Activated CD8-positive, alpha-beta memory T cell treated with anti-CD3 and anti-CD28 coated beads, Interleukin-2, amount 50 U/mL, for 1 hour (primary cell): ENCODE results near the gene FOCAD.
"Not testable (repeated sequence)": the region's sequence is repeated elsewhere in the genome, so short reads cannot be mapped to it uniquely, and the experiment has no call there.

Experiments
- DNase-seq: peaks from one replicate; pipeline ENCODE4 v3.0.0-alpha.2; 2020; ENCODE audit errors: extremely low read depth

Gene FOCAD

DNA sequence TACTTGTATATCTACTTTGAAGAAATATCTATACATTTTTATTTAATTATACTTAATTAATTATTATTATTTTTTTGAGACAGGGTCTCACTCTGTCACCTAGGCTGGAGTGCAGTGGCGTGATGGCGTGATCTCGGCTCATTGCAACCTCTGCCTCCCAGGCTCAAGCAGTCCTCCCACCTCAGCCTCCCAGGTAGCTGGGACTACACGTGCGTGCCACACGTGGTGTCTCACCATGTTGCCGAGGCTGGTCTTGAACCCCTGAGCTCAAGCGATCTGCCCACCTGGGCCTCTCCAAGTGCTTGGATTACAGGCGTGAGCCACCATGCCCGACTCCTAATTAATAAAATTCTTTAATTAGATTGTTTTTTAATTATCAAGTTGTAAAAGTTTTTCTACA lies 10.5 kb upstream of the FOCAD start:
- not testable (repeated sequence) for DNase-seq

DNA sequence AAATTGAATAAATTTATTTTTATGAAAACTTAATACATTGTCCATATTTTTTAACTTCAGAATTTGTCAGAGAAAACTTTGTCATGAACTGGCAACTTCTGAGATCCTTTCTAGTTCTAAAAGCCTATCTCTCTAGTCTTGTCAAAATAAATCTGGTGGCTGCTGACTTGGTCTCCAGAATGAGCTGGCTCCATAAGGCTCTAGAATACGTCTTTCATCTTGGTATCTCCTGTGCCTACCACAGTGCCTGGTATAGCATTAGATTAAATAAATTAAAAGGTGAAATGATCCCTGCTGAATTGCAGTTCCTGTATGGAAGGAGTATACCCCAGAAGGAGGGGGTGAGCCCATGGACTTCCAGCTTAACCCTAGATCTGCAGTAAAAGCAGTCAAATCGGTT lies 2.6 kb upstream of the FOCAD start:
- no peak for DNase-seq

DNA sequence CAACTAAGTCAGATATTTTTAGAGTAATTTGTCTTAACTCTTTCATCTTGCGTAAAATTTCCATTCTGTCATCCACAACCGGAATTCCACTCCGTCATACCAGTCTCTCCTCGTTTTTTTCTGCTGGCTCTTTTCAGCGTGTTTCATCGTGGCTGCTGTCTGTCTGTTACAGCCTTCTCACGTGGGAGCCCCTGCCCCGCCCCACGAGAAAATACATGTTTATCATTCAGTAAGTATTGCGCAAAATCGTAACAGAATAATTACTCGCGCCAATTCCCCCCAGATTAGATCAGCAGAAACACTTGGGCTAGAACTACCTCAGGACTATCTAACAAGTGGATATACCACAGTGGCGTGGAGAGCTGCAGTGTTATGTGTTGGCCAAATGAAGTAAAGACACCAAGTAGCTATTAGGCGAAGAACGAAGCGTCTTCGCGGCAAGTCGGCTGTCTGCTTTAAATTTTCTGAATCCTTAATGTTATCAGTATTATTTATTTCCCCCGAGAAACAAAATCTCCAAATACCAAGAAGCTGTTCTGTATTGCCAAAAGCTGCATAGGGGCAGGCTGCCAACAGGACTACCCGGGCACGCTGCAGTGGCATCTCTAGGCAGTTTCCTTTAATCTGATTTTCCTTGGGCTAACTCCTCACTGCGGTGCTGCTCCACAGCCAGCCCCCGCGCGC lies 566 bp upstream of the FOCAD start:
- DNase-seq = peak; percentile 17

DNA sequence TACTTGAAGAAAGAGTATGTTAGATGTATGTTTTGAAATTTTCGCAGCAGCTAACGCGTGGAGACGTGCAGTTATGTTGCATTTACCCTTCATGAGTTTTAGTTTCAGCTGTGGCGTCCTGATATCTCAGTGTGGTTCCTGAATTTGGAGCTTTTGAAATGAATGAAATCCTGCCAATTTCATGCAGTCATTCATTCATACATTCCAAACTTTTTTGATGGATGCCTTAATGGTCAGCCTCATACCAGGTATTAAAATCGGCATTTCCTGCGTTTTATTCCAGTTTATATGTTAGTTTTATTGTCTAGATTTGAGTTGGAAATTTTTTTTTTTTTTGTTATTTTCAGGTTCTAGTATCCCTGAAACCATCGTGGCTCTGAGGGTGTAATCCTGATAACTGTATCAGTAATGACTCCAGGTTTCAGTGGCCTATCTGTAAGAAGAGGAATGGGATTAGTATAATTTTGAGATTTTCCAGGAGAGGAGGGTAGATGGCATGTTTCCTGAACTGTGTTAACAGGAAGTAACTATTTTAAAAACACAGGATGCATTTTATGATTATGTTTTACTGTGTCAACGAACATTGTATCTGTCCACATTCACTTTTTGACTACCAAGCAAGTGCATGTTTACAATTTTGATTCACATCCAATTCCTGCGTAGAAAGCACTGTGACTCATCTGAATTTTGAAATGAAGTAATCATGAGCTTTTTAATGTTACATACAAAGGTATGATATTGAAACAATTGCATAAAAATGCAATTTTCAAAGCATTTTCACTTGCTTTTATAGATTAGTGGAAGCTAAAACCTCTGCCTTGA lies 1.0 kb downstream of the FOCAD start:
- DNase-seq = no peak

DNA sequence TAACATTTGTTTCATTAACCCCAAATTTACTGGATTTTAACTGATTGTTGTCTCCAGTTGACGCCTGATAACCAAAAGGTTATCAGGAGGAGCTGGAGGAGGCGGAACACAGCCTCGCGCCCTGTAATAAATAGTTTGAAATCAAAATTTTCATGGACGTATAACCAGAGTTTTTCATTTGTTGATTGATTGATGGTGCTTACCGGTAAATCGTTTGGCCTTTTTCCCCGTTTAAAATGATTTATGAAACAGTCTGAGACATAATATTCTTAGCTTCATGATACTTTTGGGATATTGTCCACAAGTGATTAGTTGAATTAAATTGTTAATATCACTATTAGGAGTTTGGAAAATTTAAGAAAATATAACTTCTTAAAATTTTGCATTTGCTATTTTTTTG lies 1.7 kb downstream of the FOCAD start:
- no peak for DNase-seq

DNA sequence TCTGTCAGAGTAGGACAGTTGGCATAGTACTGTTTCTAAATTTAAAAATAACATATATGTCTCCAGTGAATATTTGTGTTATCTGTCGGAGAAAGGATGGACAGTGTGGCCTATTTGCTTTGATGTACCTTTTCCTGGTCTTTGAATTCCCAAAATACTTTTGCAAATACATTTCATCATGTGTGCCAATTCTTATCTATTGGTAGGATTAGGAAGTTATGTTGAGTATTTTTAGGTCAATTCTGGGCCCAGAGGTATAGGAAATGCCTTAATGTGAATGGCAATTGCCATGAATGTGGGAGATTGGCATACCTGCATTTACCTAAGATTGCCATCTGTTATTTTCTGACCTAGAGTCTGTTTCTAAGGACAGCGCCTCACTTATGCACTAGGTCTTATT lies 5.8 kb downstream of the FOCAD start:
- DNase-seq = no peak

DNA sequence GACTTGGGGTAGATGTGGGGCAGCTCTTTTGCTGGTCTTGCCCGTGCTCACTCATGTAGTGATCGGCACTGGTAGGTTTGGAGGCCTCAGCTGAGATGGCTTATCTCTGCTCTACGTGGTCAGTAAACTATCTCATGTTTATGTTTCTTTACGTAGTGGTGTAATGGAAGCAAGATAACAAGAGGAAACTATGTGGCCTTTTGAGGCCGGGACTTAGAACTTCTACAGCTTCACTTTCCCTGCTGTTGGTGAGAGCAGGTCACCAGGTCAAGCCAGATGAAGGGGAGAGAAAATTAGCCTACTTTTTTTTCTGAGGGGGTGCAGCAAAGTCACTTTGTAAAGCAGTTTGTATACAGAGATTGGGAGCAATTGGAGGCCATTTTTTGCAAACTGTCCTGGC lies 8.5 kb downstream of the FOCAD start:
- DNase-seq = no peak

DNA sequence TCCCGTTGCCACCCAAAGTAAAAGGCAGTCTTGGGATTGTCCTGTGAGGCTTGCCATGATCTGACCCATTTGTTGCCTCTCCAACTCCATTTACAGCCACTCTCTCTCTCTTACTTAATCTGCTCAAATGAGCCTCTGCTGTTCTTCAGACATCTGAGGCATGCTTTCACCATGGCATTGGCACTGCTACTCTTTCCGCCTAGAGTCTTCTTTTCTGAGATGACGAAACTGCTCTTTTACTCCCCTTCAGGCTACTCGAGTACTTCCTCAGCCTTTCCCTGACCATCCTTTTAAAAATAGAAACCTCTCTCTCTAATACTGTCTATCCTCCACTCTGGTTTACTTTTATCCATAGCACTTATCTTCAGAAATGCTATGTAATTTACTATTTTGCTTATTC lies 9.0 kb downstream of the FOCAD start:
- DNase-seq = no peak

DNA sequence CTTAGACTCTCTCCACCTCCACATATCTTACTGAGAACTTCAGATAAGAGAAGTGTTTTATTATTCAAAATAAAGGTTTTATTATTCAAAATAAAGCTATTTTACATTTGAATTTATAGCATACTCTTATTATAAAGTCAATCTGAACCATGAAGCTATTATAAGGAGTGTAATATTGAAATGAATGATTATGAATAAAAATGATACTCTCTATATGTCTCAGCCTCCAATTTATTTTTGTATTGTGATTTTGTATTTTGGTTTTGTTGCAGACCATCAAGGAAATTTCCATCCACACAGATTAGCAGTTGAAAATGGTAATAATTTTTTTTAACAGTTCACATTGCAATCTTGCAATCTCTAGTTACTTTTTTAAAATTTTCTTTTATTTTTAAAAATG lies 10.2 kb downstream of the FOCAD start:
- DNase-seq = no peak

DNA sequence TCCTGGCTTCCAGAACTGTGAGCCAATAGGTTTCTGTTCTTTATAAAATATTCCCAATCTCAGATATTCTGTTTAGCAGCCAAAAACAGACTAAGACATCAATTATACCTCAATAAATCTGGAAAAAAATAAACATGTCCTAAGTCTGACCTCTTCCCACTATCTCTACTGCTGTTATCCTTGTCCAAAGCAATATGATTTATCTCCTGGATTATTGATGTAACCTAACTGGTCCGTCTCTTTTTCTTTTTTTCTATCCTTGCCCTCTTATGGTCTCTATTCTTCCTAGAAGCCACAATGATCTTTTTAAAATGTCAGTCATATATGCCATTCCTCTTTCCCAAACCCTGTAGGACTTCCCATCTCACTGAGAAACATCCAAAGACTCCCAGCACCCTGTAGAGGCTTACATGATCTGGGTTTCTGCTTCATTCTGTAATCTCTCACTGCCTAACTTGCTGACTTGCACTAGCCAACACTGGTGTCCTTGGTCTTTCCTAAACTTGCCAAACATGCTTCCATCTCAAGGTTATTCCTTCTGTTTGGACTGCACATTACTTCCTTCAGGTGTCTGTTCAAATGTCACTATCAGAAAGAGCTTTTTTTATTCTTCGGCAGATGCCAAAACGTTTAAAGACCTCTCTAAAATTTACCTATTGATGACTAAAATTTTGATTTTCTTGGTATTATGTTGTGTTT lies 13.1 kb downstream of the FOCAD start:
- no peak for DNase-seq

DNA sequence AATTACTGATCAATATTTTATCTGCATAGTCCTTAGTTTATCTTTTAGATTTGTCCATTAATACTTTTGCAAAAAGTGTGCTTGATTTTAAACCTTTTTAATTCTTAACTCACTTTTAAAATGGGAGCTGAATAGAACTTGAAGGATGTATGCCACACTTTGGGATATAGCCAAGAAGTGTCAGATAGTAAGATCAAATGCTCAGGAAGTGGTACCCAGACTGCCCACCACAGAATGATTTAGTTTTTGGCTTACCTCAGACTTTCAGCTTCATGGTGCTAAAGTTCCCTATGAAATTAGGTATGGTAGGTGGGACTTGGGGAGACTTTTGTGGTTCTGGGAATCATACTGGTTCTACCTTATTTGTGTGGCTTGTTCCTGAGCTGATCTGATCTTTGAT lies 14.7 kb downstream of the FOCAD start:
- no peak for DNase-seq

DNA sequence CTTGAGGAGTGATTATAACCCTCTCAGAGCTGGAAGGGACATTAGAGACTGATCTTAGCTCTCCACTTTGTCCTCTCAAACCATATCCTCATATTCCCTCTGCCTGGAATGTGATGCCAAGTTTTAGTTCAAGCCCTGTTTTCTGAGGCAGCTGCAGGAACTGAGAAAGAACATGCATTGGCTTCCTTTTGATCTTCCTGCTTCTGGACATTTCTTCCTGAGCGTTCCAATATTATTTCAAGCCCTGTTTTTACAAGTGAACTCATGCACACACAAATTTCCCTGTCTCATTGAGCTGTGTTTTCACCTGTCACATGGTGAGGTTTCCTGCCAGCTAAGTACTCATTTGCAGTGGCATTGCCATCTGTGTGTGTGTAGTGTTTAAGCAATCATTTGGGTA lies 17.0 kb downstream of the FOCAD start:
- DNase-seq = no peak

DNA sequence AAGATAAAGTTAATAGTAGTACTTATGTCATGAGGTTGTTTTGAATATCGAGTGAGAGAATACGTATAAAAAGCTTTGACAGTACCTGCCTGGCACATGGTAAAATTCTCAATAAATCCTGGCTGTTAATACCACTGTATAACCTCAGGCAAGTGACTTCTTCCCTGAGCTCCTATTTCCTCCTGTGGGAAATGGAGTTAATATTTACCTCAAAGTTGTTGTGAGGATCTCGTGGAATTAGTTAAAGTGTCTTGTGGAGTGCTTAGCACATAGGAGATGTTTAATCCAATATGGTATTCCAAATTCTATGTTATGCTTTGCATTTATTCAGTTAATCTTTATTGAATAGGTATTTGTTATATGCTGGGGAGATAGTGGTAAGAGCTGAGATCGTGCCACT lies 18.5 kb downstream of the FOCAD start:
- DNase-seq = no peak

DNA sequence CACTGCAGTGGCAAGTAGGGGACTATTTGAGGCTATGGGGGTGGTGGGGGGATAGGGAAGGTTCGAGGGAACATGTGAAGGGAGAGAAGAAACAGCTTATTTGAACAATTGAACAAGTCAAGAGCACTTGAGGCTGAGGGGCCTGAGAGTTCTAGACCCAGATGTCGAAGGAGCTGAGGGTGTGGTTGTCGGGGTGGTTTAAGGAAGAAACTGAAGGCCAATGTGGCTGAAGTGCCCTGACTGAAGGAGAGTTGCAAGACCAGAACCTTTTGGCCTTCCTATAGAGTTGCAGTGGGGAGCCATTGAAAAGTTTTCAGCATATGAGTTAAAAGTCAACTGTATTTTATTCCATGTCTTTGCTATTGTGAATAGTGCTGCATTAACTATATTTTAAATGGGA lies 19.1 kb downstream of the FOCAD start:
- no peak for DNase-seq

DNA sequence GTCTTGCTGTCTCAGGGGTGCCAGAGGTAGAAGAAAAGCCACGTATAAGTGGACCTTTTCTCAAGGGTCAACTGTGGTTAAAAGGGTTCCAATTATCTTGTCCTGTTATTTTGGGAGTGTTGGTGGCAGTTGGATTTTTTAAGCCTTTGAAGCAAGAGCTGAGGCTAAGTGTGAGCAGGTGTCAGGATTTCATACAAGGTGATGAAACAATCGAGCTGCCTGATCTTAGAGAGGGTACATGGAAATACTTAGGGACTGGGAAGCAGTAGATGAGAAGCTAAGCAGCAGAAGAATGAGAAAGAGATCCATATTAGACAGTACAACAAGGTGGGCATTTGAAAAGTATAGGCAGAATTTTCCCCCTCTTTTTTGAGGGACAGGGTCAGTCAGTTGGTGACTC lies 23.6 kb downstream of the FOCAD start:
- no peak for DNase-seq

DNA sequence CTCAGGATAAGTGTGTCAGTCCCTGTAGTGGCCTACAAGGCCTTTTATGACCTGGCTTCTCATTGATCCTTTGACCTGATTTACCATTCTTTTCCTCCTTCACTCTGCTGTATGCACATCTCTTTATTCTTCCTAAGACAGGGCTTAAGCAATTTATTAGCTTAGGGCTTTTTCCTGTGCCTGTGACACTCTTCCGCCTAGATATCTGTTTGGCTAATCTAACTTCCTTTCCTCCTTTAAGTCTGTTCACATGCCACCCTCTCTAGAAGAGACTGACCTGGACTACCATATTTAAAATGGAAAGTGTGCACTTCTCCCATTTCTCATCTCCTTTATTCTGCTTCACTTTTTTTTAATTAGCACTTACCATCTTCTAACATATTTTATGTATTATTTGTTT lies 29.1 kb downstream of the FOCAD start:
- no peak for DNase-seq

DNA sequence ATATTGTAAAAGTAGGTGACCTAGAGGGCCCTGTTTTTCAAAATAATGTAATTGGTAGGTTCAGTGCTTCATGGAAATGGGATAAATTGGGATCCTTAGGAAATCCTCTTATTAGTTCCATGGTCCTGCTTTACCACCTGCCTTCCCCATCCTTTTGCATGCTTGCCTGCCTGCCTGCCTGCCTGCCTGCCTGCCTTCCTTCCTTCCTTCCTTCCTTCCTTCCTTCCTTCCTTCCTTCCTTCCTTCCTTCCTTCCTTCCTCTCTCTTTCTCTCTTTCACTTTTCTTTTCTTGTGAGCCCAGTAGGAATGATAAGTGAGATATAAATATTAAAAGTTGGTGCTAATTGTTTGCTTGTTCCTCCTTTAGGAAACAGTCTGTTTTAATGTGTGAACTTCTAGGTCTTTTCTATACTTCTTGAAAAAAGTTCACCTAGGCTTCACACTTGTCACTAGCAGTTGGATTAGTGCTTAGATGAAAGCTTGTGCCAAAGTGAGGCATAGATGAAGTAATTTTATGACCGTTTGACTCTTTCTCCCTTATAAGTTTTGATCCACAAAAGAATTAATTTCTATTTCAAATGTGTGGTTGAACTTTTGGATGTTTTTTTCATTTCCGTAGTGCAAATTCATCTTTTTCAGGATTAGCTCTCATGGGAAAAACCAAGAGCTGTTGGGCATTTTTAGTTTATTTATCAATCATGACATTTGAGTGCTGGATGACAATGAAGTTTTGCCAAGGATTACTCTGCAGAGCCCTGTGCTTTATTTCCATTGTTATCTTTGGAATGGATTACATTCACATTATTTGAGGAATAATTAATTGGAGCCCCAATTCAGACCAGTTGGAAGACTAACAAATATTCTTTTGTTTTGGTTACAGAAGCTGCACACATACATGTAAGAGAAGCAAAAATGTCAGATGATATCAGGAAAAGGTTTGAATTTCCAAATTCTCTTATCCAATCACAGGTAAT lies 30.7 kb downstream of the FOCAD start:
- no peak for DNase-seq

DNA sequence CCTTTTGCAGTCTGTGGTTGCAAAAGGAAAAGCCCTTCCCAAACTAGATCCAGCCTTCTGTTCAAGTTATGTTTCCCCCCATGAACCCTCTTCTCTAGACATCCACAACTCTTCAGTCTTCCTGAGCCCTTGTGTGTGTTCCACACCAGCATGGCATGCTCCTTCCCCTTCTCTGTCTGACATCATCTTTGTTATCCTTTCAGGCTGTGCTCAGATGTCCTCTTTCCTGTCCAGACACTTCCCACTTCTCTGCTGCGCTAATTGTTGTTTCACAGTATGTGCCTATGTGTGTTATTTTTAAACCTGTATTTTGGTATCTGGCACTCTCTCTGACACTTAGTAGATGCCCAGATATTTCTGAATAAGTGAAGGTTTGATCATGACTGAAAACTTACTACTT lies 38.2 kb downstream of the FOCAD start:
- no peak for DNase-seq

DNA sequence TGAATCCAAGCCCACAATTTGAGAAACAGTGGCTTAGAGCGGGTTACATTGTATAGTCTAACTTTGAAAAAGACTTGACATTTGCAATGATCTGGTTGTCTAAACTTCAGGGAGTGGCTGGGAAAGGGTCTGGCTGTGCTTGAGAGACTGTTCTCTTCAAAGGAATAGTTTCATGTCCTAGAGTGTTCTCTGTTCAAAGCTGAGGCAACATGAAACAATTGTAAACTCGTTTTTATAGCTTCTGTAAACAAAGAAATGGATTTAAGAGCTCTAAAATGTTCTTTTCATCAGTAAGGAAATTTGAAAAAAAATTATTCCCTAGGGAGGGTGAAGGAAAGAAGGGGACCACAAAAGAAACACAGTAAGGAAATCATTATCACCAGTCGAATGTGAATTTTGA lies 41.6 kb downstream of the FOCAD start:
- no peak for DNase-seq

DNA sequence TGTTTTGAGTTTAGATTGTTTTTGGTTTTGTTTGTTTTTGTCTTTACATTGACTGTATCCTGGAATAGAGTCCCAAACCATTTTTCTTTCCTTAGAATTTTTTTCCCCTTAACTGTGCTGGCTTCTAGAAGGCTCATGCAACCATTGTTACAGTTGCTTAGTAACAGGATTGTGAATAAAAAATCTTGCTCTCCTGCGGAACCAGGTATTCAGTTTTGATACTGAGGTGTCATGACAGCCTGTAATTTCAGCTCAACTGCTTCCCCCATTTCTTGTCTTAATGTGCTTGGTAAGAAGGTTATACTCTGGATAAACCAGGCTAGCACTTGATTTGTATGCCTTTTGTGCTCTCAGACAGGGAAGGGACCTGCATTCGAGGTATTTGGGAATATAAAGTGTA lies 42.1 kb downstream of the FOCAD start:
- no peak for DNase-seq

DNA sequence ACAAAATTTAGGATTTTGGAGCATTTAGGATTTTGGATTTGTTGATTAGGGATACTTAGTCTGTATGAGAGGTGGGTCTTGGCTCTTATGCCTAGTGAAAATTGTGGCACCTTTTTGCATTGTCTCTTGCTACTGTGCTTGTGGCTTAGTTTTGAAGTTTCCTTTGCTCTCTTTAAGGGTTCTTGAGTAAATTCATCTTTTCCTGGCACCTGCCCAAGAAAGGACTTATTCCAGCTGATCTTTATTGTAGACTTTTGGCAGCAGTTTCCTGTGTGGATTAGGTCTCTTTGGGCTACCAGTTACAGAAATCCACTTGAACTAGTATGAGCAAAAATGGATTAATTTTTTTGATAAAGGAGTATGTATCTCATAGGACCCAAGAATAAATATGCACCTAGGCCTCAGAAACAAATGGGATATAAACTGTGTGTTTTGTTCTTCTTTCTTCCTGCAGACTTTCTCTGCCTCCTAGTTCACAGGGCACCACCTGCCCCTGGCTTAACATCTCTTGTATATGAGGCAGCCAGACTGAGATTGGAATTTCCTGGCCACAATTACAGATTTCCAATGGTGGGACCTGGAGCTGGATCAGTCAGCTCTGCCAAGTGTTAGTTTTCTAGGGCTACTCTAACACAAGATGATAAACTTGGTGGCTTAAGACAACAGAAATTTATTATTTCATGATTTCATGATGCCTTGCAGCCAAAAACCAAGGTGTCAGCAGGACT lies 44.6 kb downstream of the FOCAD start:
- DNase-seq = no peak
